SU-DHL-6 (cell line): ENCODE data around the gene OR10H4.

Experiments
- CTCF ChIP-seq: fragments of 200-600 bp; sonication (generic); IDR thresholded peaks from one replicate; pipeline ENCODE4 v1.5.1; 2017; ENCODE audit warnings: antibody characterized with exemption, mild to moderate bottlenecking, low read length, moderate library complexity; ENCODE audit not compliant: insufficient read depth, poor library complexity, severe bottlenecking
- EZH2phosphoT487 ChIP-seq: fragments of 200-600 bp; sonication (generic), shearing (Covaris generic); conservative IDR thresholded peaks from 2 replicates; pipeline ENCODE4 v1.6.1; 2018; ENCODE audit warnings: mild to moderate bottlenecking, antibody characterized with exemption, low read length, moderate library complexity, mixed read lengths

DNA sequence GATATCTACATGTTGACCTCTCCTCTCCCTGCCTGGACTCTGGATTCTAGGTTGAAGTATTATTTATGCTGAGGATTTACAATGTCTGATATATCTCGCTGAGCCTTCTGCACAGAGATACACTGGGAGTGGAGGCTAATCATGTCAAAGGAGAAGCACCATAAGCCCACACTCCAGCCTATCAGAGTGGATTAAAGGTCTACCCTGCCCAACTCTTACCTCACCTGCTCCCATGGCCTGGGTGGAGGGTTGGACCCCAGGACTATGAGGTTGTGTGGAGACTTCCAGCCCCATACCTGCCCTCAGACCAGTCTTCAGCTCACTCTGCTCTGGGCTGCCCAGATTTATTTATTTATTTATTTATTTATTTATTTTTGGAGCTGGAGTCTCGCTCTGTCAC is 15.4 kb downstream of the OR10H4 start:
- TF ChIP-seq CTCF (no peak), EZH2phosphoT487 (no peak)
